Neuronal stem cell (in vitro differentiated cells): ENCODE results near the gene SH2D4B.

Experiments used
- DNase-seq: peaks from one replicate; pipeline ENCODE4 v3.0.0-alpha.2; 2013; ENCODE audit warnings: low spot score
- H2AFZ ChIP-seq: one replicate; pipeline ENCODE4 v1.6.1; 2013; ENCODE audit warnings: mild to moderate bottlenecking, low read length, inconsistent platforms
- H2AK5ac ChIP-seq: 2 replicates; pipeline ENCODE4 v1.6.1; 2013; ENCODE audit warnings: low read depth, mild to moderate bottlenecking, inconsistent platforms, low read length, moderate library complexity, mixed read lengths
- H2BK120ac ChIP-seq: 2 replicates; pipeline ENCODE4 v1.6.1; 2013; ENCODE audit warnings: low read depth, mild to moderate bottlenecking, inconsistent platforms, low read length, moderate library complexity, mixed read lengths
- H2BK12ac ChIP-seq: one replicate; pipeline ENCODE4 v1.6.1; 2013; ENCODE audit warnings: low read length, inconsistent platforms
- H2BK15ac ChIP-seq: 2 replicates; pipeline ENCODE4 v1.6.1; 2013; ENCODE audit warnings: mild to moderate bottlenecking, low read length, inconsistent platforms, mixed read lengths
- H2BK5ac ChIP-seq: one replicate; pipeline ENCODE4 v1.6.1; 2013; ENCODE audit warnings: inconsistent platforms, mild to moderate bottlenecking, low read length, moderate library complexity
- H3K14ac ChIP-seq: one replicate; pipeline ENCODE4 v1.6.1; 2013; ENCODE audit warnings: low read length, inconsistent platforms
- H3K18ac ChIP-seq: 2 replicates; pipeline ENCODE4 v1.6.1; 2013; ENCODE audit warnings: low read length, inconsistent platforms
- H3K23ac ChIP-seq: 2 replicates; pipeline ENCODE4 v1.6.1; 2013; ENCODE audit warnings: low read depth, mild to moderate bottlenecking, mixed read lengths, low read length, inconsistent platforms; ENCODE audit not compliant: poor library complexity
- H3K27ac ChIP-seq: replicated peaks from 3 replicates; pipeline ENCODE4 v1.5.1; 2013; ENCODE audit warnings: low read length, inconsistent platforms
- H3K27me3 ChIP-seq, 3 experiments: 2 replicates each; pipeline ENCODE4 v1.6.1; 2013; ENCODE audit warnings: low read length in 3 of 3, mild to moderate bottlenecking in 2 of 3, inconsistent platforms in 1 of 3, low read depth in 1 of 3, mixed read lengths in 1 of 3, moderate library complexity in 1 of 3; ENCODE audit not compliant: control insufficient read depth in 3 of 3, insufficient read depth in 3 of 3
- H3K36me3 ChIP-seq, 2 donors: replicated peaks in 1 of 2; 2 replicates each; pipeline ENCODE4 v1.6.1; 2013; ENCODE audit warnings: low read length in 2 of 2; ENCODE audit not compliant: control insufficient read depth in 2 of 2, insufficient read depth in 2 of 2
- H3K4ac ChIP-seq: 2 replicates; pipeline ENCODE4 v1.6.1; 2013; ENCODE audit warnings: inconsistent platforms, mild to moderate bottlenecking, low read length, moderate library complexity
- H3K4me1 ChIP-seq, 2 donors: 1 replicate in 1 of 2; 2 replicates in 1 of 2; pipeline ENCODE4 v1.6.1; 2013; ENCODE audit warnings: low read length in 2 of 2, low read depth in 1 of 2; ENCODE audit not compliant: control insufficient read depth in 2 of 2, insufficient read depth in 1 of 2
- H3K4me2 ChIP-seq: one replicate; pipeline ENCODE4 v1.6.1; 2013; ENCODE audit warnings: mild to moderate bottlenecking, low read length, inconsistent platforms; ENCODE audit not compliant: insufficient read depth, poor library complexity, severe bottlenecking
- H3K4me3 ChIP-seq, 2 donors: 2 replicates each; pipeline ENCODE4 v1.5.1; 2013; ENCODE audit warnings: low read length in 2 of 2, mild to moderate bottlenecking in 2 of 2, inconsistent platforms in 1 of 2, moderate library complexity in 1 of 2
- H3K79me1 ChIP-seq: one replicate; pipeline ENCODE4 v1.6.1; 2013; ENCODE audit warnings: low read depth, mild to moderate bottlenecking, inconsistent platforms, low read length, moderate library complexity
- H3K9ac ChIP-seq: one replicate; pipeline ENCODE4 v1.6.1; 2013; ENCODE audit warnings: mild to moderate bottlenecking, low read depth, low read length, inconsistent platforms; ENCODE audit not compliant: poor library complexity
- H3K9me3 ChIP-seq, 2 donors: replicated peaks in 1 of 2; 2 replicates each; pipeline versions ENCODE3 to v1.6.1; 2013; ENCODE audit warnings: low read length in 2 of 2, mild to moderate bottlenecking in 2 of 2, inconsistent platforms in 1 of 2, low read depth in 1 of 2, mixed read lengths in 1 of 2, moderate library complexity in 1 of 2; ENCODE audit not compliant: control insufficient read depth in 2 of 2, insufficient read depth in 1 of 2
- H4K8ac ChIP-seq: one replicate; pipeline ENCODE4 v1.6.1; 2013; ENCODE audit warnings: low read depth, mild to moderate bottlenecking, inconsistent platforms, low read length, moderate library complexity
- H4K91ac ChIP-seq: one replicate; pipeline ENCODE4 v1.6.1; 2013; ENCODE audit warnings: low read length, low read depth, mild to moderate bottlenecking, inconsistent platforms; ENCODE audit not compliant: poor library complexity
- WGBS, 2 donors: extraction: QIAGEN DNeasy Blood & Tissue Kit; methylation state at CpG; one replicate each; pipeline ENCODE4 v1.1.7; 2013; ENCODE audit warnings: missing lambda C conversion rate in 2 of 2, mixed read lengths in 1 of 2; ENCODE audit not compliant: insufficient read length in 2 of 2, insufficient replicate concordance in 1 of 2; ENCODE audit errors: extremely low coverage in 2 of 2; 5-methylcytosine and 5-hydroxymethylcytosine counted together

Gene SH2D4B

DNA sequence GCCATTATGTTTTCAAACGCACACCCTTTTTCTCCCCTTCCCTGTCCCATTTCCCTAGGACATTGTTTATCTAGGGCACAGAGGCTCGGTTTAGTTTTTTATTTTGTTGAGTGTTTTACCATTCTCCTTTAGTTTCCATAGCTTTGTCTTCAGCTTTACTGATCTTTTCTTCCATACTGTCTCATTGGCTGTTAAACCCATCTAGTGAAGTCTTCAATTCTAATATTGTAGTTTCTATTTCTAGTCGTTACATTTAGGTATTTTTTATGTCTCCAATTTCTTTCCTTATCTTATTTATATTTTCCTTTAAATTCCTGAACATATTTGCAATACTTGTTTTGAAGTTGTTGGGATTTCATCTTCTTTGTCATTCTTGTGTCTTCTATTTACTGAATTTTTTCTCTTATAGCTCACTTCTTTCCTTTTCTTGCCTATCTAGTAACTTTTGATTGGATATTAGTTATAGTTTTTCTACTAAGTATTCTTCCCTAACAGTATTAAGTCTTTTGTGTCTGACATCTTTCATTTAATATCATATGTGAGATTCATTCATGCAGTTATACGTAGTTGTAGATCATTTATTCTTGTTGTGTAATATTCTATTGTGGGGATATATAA, 41.0 kb upstream of the SH2D4B start:
- Histone ChIP-seq H3K27me3 (no peaks in the 10 kb centered on the region), H3K79me1 (peaks cover 15% of the 10 kb centered on the region), H3K9ac (no peak overlapping the region), H3K18ac (no peak overlapping the region), H2AK5ac (no peak overlapping the region), H3K4me2 (no peak overlapping the region), H2BK5ac (no peak overlapping the region), H3K4ac (no peak overlapping the region), H4K8ac (no peak overlapping the region), H3K23ac (no peak overlapping the region), H3K9me3 (peaks cover 2 to 21% of the 10 kb centered on the region in 2 donors), H2BK12ac (no peak overlapping the region), H2BK15ac (no peak overlapping the region), H3K14ac (no peak overlapping the region), H2AFZ (no peak overlapping the region), H3K4me3 (no peak overlapping the region), H4K91ac (no peak overlapping the region), H3K36me3 (peaks cover 3 to 82% of the 10 kb centered on the region in 2 donors), H2BK120ac (no peak overlapping the region), H3K27ac (no peak overlapping the region), H3K4me1 (peaks cover 29 to 30% of the 10 kb centered on the region in 2 donors)
- DNase-seq = no peak
- no CpG with 5 or more reads among the region's 4 CpGs for WGBS, 2 donors

DNA sequence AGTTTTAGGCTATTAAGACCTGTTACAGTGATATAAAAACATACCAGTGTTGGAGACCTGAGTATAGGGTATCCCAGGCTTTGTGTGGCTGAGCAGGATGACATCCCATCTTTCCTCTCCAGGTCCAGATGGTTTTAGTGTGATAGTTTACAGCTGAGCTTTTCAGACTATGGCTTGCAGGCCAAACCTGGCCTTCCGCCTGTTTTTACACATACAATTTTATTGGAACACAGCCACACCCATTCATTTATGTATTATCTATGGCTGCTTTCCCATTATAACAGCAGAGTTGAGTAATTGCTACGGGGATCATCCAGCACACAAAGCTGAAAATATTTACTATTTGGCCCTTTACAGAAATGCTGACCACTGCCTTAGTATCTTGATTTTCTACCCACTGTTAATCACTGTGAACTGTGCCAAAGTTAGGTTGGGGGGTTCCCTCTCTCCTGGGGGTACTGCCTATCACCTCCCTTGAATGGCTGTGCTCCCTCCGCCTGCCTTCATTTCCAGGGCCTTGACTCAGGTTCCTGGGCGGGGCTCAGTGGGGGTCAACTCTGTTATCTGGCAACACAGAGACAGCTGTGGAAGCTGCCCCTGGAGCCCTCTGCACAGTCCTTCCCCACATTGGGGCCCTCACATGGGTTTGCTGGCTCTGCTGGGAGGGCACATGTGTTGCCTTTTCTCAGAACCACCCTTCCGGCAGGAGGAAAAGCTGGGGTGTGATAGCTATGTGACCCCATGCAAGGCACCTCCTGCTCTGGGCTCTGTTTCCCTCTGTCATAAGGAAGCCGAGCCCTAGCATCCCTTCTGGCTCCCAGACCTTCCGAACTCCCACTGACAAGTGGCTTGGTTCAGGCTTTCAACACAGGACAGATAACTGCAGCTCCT, 40.3 kb upstream of the SH2D4B start:
- H4K91ac ChIP-seq = no peak overlapping the region
- peaks cover 0 to 79% of the 10 kb centered on the region in 2 donors for H3K36me3 ChIP-seq
- H2AFZ ChIP-seq = no peak overlapping the region
- H3K23ac ChIP-seq = peak overlapping the region; percentile 18
- H2AK5ac ChIP-seq = no peak overlapping the region
- no peak overlapping the region for H3K4me3 ChIP-seq
- H2BK15ac ChIP-seq = no peak overlapping the region
- H3K18ac ChIP-seq = peak overlapping the region; percentile 41
- H4K8ac ChIP-seq = no peak overlapping the region
- H2BK5ac ChIP-seq = no peak overlapping the region
- no peak overlapping the region for H2BK120ac ChIP-seq
- H3K4ac ChIP-seq = no peak overlapping the region
- no peak overlapping the region for H3K14ac ChIP-seq
- H3K27ac ChIP-seq = no peak overlapping the region
- H2BK12ac ChIP-seq = no peak overlapping the region
- no peak for DNase-seq
- no peaks in the 10 kb centered on the region for H3K27me3 ChIP-seq
- no peak overlapping the region for H3K9ac ChIP-seq
- peaks cover 12% of the 10 kb centered on the region for H3K79me1 ChIP-seq
- WGBS, 2 donors = no CpG with 5 or more reads among the region's 7 CpGs
- H3K4me2 ChIP-seq = no peak overlapping the region
- peaks cover 2 to 21% of the 10 kb centered on the region in 2 donors for H3K9me3 ChIP-seq
- peaks cover 29 to 33% of the 10 kb centered on the region in 2 donors for H3K4me1 ChIP-seq

DNA sequence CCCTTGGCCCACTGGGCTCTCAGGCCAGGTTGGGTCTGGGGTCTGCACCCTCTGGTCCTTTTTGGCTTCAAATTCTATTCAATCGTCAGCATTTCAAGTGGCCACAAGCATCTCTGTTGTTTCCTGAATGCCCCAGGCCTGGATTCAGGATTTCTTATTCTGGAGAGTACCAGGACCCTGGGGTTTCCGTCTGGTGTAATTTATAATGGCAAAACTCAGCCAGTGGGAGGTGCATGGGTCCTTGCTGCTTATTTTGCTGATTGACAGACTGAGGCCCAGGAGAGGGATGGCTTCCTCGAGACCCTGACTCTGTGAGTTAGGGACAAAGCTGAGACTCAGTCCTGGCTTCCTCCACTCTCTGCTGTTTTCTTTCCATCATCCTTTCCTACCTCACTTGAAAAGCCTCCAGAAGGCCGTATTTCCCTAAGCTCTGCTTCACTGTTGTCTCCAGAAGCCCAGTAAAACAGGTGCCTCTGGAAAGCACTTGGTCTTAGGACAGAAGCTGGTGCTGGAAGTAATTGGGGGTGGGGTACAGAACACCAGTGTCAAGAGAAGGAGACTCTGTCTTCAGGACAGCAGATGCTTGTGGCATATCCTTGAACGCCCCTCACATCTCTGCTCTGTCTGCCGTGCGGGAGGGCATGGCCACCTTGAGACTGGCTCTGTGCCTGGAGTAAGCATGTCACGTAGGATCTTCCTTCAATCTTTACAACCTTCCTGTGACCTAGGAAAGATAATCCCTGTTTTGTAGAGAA, 39.4 kb upstream of the SH2D4B start:
- H2BK5ac ChIP-seq = no peak overlapping the region
- DNase-seq = no peak
- H3K4me1 ChIP-seq = peaks cover 37 to 40% of the 10 kb centered on the region in 2 donors
- H3K9me3 ChIP-seq = peaks cover 2 to 21% of the 10 kb centered on the region in 2 donors
- H4K8ac ChIP-seq = no peak overlapping the region
- no peak overlapping the region for H3K9ac ChIP-seq
- WGBS, 2 donors = no CpG with 5 or more reads among the region's 8 CpGs
- H3K4me3 ChIP-seq = no peak overlapping the region
- no peak overlapping the region for H2BK120ac ChIP-seq
- no peak overlapping the region for H4K91ac ChIP-seq
- no peak overlapping the region for H2BK15ac ChIP-seq
- H2AFZ ChIP-seq = no peak overlapping the region
- no peak overlapping the region for H3K4me2 ChIP-seq
- no peak overlapping the region for H3K4ac ChIP-seq
- H3K79me1 ChIP-seq = peaks cover 19% of the 10 kb centered on the region
- peak overlapping the region; percentile 18 for H3K23ac ChIP-seq
- no peak overlapping the region for H2AK5ac ChIP-seq
- no peak overlapping the region for H3K27ac ChIP-seq
- peaks cover 0 to 72% of the 10 kb centered on the region in 2 donors for H3K36me3 ChIP-seq
- no peak overlapping the region for H2BK12ac ChIP-seq
- H3K27me3 ChIP-seq = no peaks in the 10 kb centered on the region
- no peak overlapping the region for H3K14ac ChIP-seq
- H3K18ac ChIP-seq = peak overlapping the region; percentile 41
